Activated T-cell treated with anti-CD3 and anti-CD28 coated beads, Interleukin-2, amount 50 U/mL, for 48 hours (primary cell): ENCODE data around the gene CARM1.
A peak's percentile ranks its signal among the peaks of the same experiment; 100 is the strongest.
"Not testable (repeated sequence)": the region's sequence is repeated elsewhere in the genome, so short reads cannot be mapped to it uniquely, and the experiment has no call there.

ENCODE experiments used
- DNase-seq, 2 experiments: peaks; one replicate each; pipeline ENCODE4 v3.0.0-alpha.2; 2020

CARM1 gene

DNA sequence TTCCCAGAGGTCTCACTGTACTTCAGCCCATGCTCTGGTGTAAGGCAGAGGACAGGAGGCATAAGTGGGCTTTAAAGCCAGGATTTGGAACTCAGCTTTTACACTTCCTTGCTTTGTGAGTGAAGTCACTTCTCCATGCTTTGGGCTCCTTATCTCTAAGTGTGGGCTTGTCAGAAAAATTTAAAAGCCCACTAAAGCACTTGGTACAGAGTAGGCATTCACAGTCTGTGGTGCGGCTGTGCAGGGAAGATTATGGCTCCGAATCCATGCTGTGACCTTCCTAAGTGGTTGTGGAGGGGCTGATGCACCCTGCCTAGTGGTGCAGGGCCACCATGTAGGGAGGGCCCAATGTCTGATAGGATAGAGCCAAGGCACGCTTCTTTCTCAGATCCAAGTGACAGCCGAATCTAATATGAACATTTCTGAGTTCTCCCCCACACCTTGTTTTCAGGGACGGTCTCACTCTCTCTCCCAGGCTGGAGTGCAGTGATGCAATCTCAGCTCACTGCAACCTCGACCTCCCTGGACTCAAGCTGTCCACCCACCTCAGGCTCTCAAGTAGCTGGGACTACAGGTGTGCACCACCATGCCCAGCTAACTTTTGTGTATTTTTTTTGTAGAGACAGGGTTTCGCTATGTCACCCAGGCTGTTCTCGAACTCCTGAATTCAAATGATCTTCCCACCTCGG is 64.2 kb downstream of the CARM1 start:
- no peak for DNase-seq

DNA sequence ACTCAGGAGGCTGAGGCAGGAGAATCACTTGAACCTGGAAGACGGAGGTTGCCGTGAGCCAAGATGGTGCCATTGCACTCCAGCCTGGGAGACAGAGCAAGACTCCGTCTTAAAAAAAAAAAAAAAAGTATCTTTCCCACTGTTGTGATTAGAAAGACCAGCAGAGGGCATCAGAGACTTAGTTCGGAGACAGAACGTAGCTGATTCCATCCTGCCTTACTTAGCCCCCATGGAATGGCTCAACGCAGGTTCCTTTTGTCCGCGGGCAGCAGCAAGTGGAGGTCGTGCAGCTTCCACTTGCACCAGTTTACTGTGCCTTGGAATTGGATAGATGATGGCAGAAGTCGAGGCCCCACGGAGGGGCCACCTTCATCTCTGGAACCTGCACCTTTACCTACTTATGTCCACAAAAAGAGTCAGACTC is 65.3 kb downstream of the CARM1 start:
- DNase-seq, result peak; percentile 37 to 49

- not testable (repeated sequence) for DNase-seq
These were observed 70.3 kb downstream of the CARM1 start for GRCh38 chr19:10941649-10942048.

- DNase-seq, result not testable (repeated sequence)
These were observed 72.1 kb downstream of the CARM1 start for GRCh38 chr19:10943412-10943811.

- DNase-seq, result no peak
These were observed 73.9 kb downstream of the CARM1 start for GRCh38 chr19:10945264-10945663.

- DNase-seq, result no peak
These were observed 75.8 kb downstream of the CARM1 start for GRCh38 chr19:10946958-10947657.

GRCh38 chr19:10952809-10953208 is 81.5 kb downstream of the CARM1 start:
- no peak for DNase-seq

DNA sequence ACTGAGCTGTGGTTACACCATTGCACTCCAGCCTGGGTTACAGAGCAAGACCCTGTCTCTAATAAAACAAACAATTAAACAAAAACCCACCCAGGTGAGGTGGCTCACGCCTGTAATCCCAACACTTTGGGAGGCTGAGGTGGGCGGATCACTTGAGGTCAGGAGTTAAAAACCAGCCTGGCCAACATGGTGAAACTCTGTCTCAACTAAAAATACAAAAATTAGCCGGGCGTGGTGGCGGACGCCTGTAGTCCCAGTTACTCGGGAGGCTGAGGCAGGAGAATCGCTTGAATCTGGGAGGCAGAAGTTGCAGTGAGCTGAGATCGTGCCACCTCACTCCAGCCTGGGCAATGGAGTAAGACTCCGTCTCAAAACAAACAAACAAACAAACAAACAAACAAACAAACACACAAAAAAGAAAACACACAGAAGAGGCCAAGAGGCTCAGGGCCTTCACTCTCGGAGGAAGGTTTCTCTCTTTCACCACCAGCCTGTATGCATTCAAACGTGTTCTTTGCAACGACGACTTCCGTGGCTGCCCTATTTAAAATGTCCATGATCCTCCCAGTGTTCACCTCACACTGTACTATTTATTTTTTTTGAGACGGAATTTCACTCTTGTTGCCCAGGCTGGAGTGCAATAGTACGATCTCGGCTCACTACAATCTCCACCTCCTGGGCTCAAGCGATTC is 88.1 kb downstream of the CARM1 start:
- DNase-seq, result not testable (repeated sequence)

DNA sequence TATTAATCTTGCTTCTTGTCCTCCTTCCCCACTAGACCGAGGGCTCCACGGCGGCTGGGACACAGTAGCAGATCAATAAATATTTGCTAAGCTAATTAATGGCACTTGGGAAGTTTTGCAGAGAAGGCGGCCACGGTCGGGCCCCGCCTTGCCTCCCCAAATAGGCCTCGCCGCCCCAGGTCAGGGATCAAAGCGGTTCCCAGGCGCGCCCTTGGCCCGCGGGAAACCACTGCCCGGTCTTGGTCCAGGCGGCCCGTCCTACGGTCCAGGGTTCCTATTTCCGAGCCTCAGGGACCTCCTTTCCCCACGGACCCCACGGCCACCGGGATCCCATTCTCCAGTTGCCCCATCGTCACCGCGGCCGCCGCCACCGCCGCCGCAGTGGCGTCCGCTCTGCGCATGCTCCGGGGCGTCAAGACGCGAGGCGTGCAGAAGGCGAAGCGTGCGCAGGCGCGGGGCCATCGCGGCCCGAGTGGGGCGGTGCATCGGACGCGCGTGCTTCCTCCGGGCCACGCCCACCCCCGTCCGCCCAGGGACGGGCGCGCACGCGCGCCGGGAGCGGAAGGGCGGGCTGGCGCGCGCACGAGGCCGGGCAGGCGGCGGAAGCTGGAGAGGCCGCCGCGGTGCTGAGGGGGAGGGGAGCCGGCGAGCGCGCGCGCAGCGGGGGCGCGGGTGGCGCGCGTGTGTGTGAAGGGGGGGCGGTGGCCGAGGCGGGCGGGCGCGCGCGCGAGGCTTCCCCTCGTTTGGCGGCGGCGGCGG is 89.1 kb downstream of the CARM1 start, which contains the start of gene SMARCA4:
SMARCA4 (plus strand) TSS at position 717 of the 759 bp plus-strand sequence. CDS start 23,122 bp downstream, outside the sequence.
- peak; percentile 97 to 99 for DNase-seq

DNA sequence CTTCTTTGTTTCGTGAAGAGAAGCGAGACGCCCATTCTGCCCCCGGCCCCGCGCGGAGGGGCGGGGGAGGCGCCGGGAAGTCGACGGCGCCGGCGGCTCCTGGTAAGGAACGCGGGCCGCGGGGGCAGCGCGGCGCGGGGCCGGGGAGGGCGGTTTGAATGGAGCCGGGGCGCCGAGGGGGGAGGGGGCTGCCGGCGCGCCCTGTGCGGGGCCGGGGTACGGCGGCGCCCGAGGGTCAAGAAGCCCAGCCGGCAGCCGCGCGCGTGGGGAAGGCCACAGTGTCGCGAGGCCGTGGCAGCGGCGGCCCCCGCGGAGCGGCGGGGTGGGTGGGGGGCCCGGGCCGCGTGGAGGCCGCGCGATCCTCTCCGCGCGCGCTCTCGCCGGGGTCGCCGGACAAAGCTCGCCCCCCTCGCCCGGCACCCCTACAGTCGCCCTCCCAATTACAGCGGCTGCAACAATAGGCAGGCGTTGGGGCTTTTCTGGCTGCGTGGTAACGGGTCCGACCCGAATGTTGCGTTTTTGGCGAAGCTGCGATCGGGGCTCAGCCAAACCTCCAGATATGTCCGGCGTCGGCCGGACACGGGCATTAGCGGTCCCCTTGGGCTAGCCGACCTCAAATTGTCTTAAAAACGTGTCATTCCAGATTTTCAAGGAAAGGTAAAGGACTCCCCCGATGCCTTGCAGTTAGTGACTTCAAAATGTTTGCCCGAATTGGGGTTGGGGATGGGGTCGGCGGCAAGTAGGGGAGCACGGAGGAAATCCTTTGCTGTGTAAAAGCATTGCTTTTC is 89.9 kb downstream of the CARM1 start:
- peak in 1 of 2 experiments; percentile 64 for DNase-seq

- DNase-seq, result peak in 1 of 2 experiments; percentile 27
These were observed 91.5 kb downstream of the CARM1 start for GRCh38 chr19:10962863-10963262.

- DNase-seq, result no peak
These were observed 92.5 kb downstream of the CARM1 start for GRCh38 chr19:10963865-10964264.

GRCh38 chr19:10964903-10965302 is 93.5 kb downstream of the CARM1 start:
- DNase-seq, result no peak

- DNase-seq, result no peak
These were observed 94.0 kb downstream of the CARM1 start for GRCh38 chr19:10965398-10965797.

- DNase-seq, result no peak
These were observed 95.5 kb downstream of the CARM1 start for GRCh38 chr19:10966809-10967208.

DNA sequence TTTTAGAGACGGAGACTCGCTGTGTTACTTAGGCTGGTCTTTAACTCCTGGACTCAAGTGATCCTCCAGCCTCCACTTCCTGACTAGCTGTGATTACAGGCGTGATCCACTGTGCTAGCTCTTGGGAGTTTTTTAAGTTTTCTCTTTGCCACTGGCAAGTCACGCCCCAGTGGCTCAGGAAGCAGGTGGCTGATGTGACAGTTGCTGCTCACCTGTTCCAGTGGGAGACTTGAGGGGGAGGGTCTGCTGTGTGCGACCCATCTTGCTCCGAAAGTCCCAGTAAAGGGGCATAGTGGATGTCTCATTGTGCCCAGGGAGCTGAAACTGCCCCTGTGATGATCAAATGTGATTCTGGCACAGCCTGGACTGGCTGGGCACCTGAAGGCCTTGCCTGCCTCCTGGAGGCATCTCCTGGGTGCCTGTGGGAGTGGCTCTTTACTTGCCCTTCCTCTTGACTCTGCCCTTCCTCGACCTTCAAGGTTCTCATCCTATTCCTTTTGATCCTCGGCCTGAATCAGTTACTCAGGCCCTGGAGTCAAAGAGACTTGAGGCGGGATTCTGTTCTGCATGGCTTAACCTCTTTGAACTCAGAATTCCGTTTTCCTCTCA is 97.3 kb downstream of the CARM1 start:
- no peak for DNase-seq

GRCh38 chr19:10971107-10971726 is 99.9 kb downstream of the CARM1 start:
- no peak for DNase-seq
